Stimulated activated CD4-positive, alpha-beta T cell treated with anti-CD3 and anti-CD28 coated beads, Interleukin-15, amount 100 ng/mL, for 48 hours (primary cell): ENCODE data around the gene LRIG2.
"Not testable (repeated sequence)": the region's sequence is repeated elsewhere in the genome, so short reads cannot be mapped to it uniquely, and the experiment has no call there.

Experiments
- DNase-seq, 2 donors: peaks; one replicate each; pipeline ENCODE4 v3.0.0-alpha.2; 2020; ENCODE audit warnings: low read depth in 2 of 2

LRIG2 gene

GRCh38 chr1:113058941-113059706 is 13.9 kb upstream of the LRIG2 start:
- DNase-seq, result no peak

DNA sequence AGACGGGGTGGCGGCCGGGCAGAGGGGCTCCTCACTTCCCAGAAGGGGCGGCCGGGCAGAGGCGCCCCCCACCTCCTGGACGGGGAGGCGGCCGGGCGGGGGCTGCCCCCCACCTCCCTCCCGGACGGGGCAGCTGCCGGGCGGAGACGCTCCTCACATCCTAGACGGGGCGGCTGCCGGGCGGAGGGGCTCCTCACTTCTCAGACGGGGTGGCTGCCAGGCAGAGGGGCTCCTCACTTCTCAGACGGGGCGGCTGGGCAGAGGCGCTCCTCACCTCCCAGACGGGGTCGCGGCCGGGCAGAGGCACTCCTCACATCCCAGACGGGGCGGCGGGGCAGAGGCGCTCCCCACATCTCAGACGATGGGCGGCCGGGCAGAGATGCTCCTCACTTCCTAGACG is 9.5 kb upstream of the LRIG2 start:
- DNase-seq, result not testable (repeated sequence)

DNA sequence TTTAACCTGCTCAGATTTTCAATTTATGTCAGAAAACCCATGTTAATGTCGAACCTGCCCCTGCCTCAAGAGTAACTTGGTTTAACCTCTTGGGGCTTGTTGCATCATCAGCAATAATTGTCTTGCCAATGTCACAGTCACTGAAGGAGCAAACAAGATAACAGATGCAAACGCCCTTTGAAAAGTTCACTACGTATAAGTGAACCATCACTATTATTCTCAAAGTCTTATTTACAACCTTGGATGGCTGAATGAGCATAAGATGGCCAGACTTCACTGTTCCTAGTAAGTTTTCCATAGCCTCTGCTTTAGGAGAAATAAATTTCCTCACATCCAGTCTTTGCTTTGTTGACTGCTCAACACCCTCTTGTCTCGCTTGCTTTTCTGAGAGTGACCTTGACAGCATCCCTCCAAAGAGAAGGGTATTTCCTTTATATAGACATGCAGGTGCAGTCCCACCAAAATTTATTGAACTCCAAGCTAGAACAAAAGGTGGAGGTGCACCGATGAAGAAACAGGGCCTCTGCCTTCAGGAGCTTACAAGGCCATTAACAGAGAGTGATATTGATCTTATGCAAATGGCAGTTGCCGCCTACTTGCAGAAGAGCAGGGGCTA is 749 bp upstream of the LRIG2 start:
- DNase-seq, result no peak

DNA sequence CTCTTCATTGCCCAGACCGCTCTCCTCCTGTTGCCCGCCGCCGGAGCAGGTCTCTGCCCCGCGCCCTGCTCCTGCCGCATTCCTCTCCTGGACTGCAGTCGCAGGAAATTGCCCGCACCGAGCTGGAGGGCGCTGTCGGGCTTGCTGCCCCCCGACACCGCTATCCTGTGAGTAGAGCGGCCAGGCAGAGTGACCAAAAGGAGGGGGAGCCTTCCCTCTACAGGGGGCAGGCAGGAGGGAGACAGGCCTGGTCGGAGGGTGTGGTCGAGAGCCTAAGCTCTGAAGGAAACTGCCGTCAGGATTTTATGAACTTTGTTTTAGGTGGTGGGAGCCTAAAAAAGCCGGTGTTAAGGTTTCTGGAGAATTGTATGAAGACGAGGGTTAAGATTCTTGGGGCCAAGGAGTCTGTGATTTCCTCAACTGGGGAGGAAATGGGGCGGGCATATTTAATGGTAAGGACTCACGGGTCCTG is 517 bp downstream of the LRIG2 start:
- DNase-seq, result no peak

DNA sequence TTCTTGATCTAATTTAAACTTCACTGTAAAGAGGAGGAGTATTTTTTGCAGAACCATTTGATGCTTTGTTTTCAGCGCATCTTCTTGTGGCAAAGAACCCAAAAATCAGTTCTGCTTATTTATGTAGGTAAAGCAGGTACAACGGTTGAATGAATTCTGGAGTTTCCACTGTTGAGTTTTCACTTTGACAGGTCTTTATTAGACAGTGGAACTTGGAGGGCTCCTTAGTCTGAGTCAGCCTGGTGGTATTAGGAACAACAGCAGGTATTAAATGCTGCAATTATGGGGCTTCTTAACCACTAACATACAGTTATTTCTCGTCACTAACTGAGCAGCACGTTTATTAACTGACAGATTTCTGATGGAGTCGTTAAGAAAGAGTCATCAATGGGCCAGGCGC is 1.2 kb downstream of the LRIG2 start:
- no peak for DNase-seq

DNA sequence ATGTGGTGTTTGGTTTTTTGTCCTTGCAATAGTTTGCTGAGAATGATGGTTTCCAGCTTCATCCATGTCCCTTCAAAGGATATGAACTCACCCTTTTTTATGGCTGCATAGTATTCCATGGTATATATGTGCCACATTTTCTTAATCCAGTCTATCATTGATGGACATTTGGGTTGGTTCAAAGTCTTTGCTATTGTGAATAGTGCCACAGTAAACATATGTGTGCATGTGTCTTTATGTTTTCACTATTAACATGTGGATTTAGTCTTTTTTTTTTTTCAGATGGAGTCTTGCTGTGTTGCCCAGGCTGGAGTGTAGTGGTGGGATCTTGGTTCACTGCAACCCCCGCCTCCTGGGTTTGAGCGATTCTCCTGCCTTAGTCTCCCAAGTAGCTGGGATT is 5.0 kb downstream of the LRIG2 start:
- DNase-seq, result not testable (repeated sequence)

DNA sequence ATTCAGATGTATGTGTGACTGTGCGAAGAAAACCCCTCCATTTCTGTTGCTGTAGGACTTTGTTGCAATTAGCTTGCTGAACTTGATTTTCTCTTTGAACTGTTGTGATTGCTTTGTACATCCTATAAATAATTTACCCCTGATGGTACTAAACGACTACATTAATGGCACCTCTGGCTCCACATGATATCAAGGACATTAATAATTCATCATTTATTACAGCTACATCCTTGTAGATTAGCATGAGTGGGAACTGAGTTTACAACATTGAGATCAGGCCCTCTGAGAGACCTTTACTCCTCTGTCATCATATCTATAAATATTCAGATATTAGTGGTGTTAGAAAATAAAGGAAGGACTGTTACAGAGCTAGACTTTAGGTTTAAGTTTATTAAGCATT is 13.5 kb downstream of the LRIG2 start:
- DNase-seq, result no peak

- DNase-seq, result no peak
Measured at GRCh38 chr1:113088972-113089371, 16.0 kb downstream of the LRIG2 start.

DNA sequence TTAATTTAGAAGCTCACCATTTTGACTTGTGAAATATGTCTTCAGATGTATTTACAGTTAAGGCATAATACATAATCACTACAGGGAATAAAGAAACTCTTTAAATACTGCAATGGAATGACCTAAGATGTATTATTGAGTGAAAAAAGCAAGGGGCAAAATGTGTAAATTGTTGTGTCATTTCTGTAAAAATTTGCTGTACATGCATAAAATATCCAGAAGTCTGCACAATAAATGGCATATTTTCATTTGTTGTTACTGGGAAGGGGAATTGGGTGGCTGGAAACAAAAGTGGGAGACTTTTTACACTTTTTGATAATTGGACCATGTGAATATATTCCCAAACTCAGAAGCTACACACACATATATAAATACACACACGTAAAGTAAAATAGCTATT is 17.1 kb downstream of the LRIG2 start:
- no peak for DNase-seq

DNA sequence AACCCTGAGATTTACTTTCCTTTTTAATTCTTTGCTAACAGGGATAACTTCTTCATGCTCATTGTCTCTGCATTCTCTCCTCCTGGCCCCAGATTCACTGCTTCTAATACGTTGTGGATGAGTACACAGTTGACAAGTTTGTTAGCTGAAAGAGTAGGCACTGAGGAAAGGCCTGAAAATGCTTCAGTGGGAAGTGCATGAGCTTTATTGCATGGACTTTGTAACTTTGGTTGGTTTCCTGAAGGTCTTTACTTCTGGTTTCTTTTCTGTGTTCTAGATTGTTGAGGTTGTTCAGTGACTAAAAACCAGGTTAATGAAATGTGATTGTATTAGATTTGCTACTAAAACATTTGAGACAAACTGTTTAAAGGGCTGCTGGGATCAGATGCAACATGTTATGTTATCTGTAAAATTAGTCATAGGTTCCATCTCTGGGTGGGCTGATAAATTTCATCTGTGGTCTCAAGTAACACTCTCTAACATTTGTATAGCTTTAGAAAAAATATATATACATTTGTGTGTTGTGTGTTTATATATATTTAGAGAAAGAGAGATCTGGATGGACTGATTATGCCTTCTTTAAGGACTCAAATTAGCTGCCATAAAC is 19.1 kb downstream of the LRIG2 start:
- DNase-seq, result no peak

DNA sequence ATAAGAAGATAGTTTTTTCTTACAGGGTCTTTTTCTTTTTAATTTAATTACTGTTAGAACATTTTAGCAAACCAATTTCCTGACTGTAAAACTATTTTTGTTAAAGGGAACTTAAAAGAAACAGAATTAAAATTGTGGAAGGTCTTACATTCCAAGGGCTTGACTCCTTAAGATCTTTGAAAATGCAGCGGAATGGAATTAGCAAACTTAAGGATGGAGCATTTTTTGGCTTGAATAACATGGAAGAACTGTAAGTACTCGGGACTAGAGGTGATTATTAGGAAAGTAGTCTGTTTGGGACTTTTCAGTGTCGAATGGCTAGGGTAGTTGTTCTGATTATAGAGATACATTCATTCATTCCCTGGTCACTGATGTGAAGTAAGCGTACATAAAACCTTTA is 21.5 kb downstream of the LRIG2 start:
- DNase-seq, result no peak

DNA sequence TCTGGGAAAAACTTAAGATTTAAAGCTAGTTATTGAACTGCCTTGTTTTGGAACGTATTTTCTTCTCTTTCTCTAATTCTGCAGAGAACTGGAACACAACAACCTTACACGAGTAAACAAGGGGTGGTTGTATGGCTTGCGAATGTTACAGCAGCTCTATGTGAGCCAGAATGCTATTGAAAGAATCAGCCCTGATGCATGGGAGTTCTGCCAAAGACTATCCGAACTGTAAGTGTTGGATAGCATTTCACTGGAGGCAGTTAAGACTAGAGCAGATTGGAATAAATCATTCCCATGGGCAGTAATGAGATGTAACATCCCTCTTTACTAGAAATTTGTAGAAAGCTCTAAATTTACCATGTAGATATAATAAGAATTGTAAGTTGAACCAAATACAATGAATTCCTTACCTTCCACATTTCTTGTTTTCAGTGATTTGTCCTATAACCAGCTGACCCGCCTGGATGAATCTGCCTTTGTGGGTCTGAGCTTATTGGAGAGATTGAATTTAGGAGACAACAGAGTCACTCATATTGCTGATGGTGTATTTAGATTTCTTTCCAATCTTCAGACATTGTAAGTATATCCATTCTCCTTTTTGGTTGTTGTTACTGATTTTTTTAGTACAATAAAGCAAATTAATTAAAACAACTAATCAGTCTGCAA is 22.9 kb downstream of the LRIG2 start:
- no peak for DNase-seq

GRCh38 chr1:113096493-113096892 is 23.5 kb downstream of the LRIG2 start:
- no peak for DNase-seq

DNA sequence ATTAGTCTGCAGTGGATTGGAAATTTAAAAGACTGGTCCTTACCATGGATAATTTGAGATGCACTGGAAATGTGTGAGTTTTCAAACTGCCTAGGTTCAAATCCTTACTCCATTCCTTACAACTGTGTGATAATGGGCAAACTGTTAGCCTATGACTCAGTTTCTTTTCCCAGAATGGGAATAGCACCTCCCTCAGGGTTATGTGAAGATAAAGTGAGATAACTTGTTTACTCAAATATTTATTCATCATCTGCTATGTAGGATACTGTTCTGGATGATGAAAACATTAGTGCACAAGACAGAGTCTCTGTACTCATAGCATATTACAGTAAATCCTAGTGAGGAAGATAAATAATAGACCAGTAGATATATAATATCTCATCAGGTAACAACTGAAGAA is 28.6 kb downstream of the LRIG2 start:
- no peak for DNase-seq

GRCh38 chr1:113103048-113103447 is 30.1 kb downstream of the LRIG2 start:
- DNase-seq, result no peak

DNA sequence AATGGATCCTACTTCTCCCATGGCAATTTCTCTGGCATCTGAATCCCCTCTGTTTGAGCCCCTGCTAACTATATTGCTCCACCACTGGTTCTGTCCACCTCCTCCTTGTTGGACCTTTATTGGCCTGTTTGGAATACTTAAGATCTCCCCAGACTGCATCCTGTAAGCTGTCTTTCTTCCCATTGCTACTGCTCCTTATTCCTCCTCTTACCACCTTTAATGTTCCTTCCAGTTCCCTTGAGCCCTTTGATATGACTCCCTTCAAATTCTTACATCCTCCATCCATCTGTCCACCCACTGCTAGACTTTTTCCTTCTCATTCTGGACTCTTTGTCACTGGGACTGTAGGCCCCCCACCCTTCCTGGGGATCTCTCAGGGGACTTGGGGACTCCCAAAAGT is 31.0 kb downstream of the LRIG2 start:
- DNase-seq, result no peak

GRCh38 chr1:113106910-113107309 is 33.9 kb downstream of the LRIG2 start:
- no peak for DNase-seq

DNA sequence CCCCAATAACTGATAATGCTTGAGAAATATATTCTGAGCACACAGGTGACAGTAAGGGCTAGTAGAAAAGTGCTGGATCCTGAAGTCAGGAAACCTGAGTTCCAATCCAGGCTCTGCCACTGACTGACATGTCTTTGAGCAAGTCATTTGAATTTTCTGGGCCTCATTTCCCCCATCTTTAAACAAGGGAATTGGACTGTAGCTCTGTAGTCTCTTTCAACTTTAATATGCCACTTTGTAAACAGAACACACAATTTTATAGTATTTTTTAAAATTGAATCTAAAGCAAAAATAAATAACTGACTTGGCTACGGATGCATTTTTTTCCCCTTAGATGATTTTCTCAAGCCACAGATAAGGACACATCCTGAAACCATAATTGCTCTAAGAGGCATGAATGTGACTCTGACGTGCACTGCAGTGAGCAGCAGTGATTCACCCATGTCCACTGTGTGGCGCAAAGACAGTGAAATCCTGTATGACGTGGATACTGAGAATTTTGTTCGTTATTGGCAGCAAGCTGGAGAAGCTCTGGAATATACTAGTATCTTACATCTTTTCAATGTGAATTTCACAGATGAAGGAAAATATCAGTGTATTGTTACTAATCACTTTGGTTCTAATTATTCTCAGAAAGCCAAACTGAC is 37.0 kb downstream of the LRIG2 start:
- DNase-seq, result no peak

- no peak for DNase-seq
Measured at GRCh38 chr1:113118266-113118665, 45.3 kb downstream of the LRIG2 start.

GRCh38 chr1:113123737-113124136 is 50.7 kb downstream of the LRIG2 start:
- no peak for DNase-seq

GRCh38 chr1:113124366-113124765 is 51.4 kb downstream of the LRIG2 start:
- no peak for DNase-seq

DNA sequence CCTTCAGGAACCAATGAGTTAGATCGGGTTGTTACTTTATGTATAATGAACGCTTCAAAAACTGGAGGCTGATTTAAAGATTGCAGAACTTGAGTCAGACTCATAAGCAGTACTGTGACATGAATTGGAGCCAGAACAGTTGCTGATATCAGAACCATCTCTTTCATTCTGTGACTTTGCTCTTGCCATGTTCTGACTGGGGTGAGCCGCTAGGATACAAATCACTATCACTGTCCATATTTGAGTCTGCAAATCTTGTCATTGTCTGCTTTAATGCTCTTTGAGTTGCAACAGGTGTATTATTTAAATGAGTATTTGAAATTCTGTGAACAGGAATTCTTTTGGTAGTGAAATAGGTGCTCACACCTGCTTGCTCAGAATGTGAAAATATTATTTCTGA is 52.5 kb downstream of the LRIG2 start:
- no peak for DNase-seq
